Measurements from ENCODE around the gene IZUMO4. TPM values are rescaled to one million over a fixed set of nuclear protein-coding genes. Genes with fewer than 3 reads are reported as not detected.

Gene IZUMO4
- total RNA-seq, 1 experiment from 2014 or later: 0.15 TPM

GRCh38 chr19:2103045-2103707 is 6.5 kb downstream of the IZUMO4 start:
- no peak for DNase-seq (ENCODE audit: low read depth)

GRCh38 chr19:2108251-2109016 is 11.7 kb downstream of the IZUMO4 start:
- no peak for DNase-seq (ENCODE audit: low read depth)

- DNase-seq (ENCODE audit: low read depth): no peak
Measured at GRCh38 chr19:2109046-2109864, 12.5 kb downstream of the IZUMO4 start.

GRCh38 chr19:2110822-2111221 is 14.1 kb downstream of the IZUMO4 start:
- DNase-seq (ENCODE audit: low read depth): no peak

GRCh38 chr19:2111425-2111824 is 14.7 kb downstream of the IZUMO4 start:
- no peak for DNase-seq (ENCODE audit: low read depth)

- DNase-seq (ENCODE audit: low read depth): no peak
Measured at GRCh38 chr19:2111886-2112285, 15.2 kb downstream of the IZUMO4 start.

GRCh38 chr19:2112516-2113320 is 16.0 kb downstream of the IZUMO4 start:
- no peak for DNase-seq (ENCODE audit: low read depth)

GRCh38 chr19:2113439-2114211 is 16.9 kb downstream of the IZUMO4 start:
- DNase-seq (ENCODE audit: low read depth): peak; percentile 27

GRCh38 chr19:2114218-2114617 is 17.5 kb downstream of the IZUMO4 start:
- no peak for DNase-seq (ENCODE audit: low read depth)

- DNase-seq (ENCODE audit: low read depth): no peak
Measured at GRCh38 chr19:2114821-2115220, 18.1 kb downstream of the IZUMO4 start.

GRCh38 chr19:2115324-2115723 is 18.6 kb downstream of the IZUMO4 start:
- DNase-seq (ENCODE audit: low read depth): no peak

- DNase-seq (ENCODE audit: low read depth): no peak
Measured at GRCh38 chr19:2115911-2116426, 19.3 kb downstream of the IZUMO4 start.

- DNase-seq (ENCODE audit: low read depth): no peak
Measured at GRCh38 chr19:2116507-2116906, 19.8 kb downstream of the IZUMO4 start.

- DNase-seq (ENCODE audit: low read depth): no peak
Measured at GRCh38 chr19:2117215-2117960, 20.7 kb downstream of the IZUMO4 start.

- no peak for DNase-seq (ENCODE audit: low read depth)
Measured at GRCh38 chr19:2118438-2118837, 21.7 kb downstream of the IZUMO4 start.

GRCh38 chr19:2119921-2120785 is 23.4 kb downstream of the IZUMO4 start:
- DNase-seq (ENCODE audit: low read depth): no peak

- DNase-seq (ENCODE audit: low read depth): no peak
Measured at GRCh38 chr19:2120821-2121220, 24.1 kb downstream of the IZUMO4 start.

- no peak for DNase-seq (ENCODE audit: low read depth)
Measured at GRCh38 chr19:2121416-2122051, 24.8 kb downstream of the IZUMO4 start.

Data from M059J (cell line).